Right lung (tissue), 5 donors: ENCODE data around the gene TMEM116. TPM values are rescaled to one million over a fixed set of nuclear protein-coding genes. Genes with fewer than 3 reads are reported as not detected.
"Not testable (repeated sequence)": the region's sequence is repeated elsewhere in the genome, so short reads cannot be mapped to it uniquely, and the experiment has no call there.

Source experiments
- DNase-seq, 2 donors: peaks; one replicate each; pipeline ENCODE4 v3.0.0-alpha.2; 2013
- polyA plus RNA-seq, 5 donors: library from polyadenylated mRNA; unstranded; fragments of 120-200 nt; gene quantifications; one replicate each; pipeline versions ENCODE4 v1.2.1 to v1.2.3, GENCODE V29; 2013; ENCODE audit warnings: inconsistent platforms in 1 of 5, low replicate concordance in 1 of 5; ENCODE audit not compliant: insufficient read length in 5 of 5, insufficient read depth in 1 of 5

Gene TMEM116
- polyA plus RNA-seq, 5 donors, result 17.3 to 23.1 (median 20.2) TPM

- no peak for DNase-seq
Measured at GRCh38 chr12:111978545-111978944, 34.4 kb downstream of the TMEM116 start.

DNA sequence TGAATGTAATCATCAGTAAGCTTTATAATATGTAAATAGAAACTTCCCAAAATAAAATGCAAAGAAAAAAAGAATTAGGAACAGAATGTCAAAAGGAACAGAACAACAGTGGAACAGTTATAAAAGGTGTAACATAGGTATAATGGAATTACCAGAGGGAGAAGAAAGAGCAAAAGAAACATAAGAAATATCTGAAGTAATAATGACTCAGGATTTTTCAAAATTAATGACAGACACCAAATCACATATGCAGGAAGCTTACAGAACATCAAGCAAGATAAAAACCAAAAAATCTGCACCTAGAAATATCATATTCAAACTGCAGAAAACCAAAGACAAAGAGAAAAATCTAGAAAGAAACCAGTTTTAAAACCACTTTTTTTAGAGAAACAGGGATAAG is 36.1 kb downstream of the TMEM116 start:
- DNase-seq, result no peak

DNA sequence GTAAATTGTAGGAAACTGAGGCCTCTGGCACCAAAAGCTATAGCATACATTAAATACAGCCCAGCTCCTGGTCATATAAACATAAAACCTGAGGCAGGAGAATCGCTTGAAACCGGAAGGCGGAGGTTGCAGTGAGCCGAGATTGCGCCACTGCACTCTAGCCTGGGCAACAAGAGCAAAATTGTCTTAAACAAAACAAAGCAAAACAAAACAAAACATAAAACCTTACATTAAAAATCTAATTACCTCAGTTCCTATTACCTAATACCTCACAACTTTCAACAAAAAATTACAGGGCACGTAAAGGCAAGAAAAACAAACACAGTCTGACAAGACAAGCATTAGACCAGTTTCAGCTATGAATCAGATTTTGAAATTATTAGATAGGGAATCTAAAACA is 36.7 kb downstream of the TMEM116 start:
- DNase-seq, result no peak

DNA sequence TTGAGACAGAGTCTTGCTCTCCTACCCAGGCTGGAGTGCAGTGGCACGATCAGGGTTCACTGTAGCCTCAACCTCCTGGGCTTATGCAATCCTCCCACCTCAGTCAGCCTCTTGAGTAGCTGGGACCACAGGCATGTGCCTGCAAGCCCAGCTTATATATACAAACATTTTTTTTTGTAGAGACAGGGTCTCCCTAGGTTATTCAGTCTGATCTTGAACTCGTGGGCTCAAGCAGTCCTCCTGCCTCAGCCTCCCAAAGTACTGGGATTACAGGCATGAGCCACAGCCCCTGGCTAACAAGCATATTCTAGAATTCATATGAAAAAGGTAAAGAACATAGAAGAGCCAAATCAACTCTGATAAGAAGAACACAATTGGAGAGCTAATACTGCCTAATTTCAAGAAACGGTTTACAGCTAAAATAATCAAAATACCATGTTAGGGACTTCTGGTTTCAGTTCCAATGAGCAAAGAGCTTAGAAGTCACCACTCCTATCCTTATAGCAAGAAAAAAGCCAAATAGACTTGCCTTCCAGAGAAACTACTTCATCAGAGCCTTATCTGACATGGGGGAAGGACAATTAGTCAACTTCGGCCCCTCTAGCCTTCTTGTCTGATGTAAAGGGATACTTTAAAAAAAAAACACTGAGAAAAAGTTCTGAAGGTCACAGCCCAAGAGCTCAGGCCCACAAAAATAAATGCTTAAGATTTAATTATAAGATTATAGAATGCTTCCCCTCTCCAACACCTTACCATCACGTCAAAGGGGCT is 37.6 kb downstream of the TMEM116 start:
- DNase-seq, result no peak

DNA sequence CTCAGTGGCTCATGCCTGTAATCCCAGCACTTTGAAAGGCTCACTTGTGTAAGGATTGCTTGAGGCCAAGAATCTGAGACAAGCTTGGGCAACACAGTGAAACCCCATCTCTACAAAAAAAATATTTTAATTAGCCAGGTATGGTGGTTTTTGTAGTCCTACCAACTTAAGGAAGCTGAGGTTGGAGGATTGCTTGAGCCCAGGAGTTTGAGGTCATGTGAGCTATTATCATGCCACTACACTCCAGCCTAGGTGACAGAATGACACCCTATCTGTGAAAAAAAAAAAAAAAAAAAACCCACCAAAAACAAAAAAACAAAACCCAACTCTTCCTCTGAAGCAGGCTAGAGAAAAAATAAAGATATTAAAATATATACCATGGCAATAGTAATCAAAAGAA is 41.2 kb downstream of the TMEM116 start:
- no peak for DNase-seq

- DNase-seq, result peak; percentile 17 to 21
Measured at GRCh38 chr12:111964935-111965334, 48.0 kb downstream of the TMEM116 start.

DNA sequence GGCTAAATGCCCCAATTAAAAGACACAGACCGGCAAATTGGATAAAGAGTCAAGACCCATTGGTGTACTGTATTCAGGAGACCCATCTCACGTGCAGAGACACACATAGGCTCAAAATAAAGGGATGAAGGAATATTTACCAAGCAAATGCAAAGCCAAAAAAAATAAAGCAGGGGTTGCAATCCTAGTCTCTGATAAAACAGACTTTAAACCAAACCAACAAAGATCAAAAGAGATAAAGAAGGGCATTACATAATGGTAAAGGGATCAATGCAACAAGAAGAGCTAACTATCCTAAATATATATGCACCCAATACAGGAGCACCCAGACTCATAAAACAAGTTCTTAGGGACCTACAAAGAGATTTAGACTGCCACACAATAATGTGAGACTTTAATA is 53.4 kb downstream of the TMEM116 start:
- not testable (repeated sequence) for DNase-seq

DNA sequence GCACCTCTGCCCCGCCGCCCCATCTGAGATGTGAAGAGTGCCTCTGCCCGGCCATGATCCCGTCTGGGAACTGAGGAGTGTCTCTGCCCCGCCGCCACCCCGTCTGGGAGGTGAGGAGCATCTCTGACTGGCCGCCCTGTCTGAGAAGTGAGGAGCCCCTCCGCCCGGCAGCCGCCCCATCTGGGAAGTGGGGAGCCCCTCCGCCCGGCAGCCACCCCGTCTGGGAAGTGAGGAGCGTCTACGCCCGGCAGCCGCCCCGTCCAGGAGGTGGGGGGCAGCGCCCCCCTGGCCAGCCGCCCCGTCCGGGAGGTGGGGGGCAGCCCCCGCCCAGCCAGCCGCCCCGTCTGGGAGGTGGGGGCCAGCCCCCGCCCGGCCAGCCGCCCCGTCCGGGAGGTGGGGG is 55.7 kb downstream of the TMEM116 start:
- not testable (repeated sequence) for DNase-seq

DNA sequence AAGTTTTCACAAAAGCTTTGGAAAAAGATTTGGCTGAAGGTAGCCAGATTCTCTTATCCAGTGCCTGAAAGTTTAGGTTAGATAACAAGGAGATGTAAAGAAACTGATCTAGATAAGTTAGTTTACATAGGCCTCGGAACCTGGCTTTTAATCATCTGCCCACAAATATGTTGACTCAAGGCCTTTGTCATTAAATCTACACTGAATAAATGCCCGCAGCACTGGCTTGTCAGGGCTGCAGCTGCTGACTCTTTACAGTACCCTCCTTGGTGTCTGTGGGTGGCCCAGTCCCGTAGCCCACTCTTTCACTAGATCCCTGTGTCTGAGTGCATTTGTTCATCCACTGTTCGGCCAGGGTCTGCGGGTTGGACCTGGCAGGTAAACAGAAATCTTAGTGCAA is 58.0 kb downstream of the TMEM116 start:
- no peak for DNase-seq

GRCh38 chr12:111953455-111953854 is 59.5 kb downstream of the TMEM116 start:
- peak in 1 of 2 donors; percentile 6 for DNase-seq

DNA sequence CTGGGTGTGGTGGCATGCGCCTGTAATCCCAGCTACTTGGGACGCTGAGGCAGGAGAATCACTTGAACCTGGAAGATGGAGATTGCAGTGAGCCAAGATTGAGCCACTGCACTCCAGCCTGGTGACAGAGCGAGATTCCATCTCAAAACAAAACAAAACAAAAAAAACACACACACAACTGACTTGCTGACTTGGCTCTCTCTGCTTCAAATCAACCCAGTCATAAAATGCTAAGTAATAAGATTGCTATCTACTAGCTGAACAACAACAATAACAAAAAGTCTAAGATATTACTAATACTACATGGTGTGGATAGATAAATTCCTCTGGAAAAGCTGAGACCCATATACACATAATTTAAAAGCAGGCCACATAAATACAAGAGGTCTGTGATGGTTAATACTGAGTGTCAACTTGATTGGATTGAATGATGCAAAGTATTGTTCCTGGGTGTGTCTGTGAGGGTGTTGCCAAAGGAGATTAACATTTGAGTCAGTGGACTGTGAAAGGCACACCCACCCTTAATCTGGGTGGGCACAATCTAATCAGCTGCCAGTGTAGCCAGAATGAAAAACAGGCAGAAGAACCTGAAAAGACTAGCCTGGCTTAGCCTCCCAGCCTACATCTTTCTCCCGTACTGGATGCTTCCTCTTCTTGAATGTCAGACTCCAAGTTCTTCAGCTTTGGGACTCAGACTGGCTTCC is 60.7 kb downstream of the TMEM116 start:
- not testable (repeated sequence) for DNase-seq

- DNase-seq, result not testable (repeated sequence)
Measured at GRCh38 chr12:111950961-111951676, 61.8 kb downstream of the TMEM116 start.

- no peak for DNase-seq
Measured at GRCh38 chr12:111943929-111944328, 69.0 kb downstream of the TMEM116 start.

DNA sequence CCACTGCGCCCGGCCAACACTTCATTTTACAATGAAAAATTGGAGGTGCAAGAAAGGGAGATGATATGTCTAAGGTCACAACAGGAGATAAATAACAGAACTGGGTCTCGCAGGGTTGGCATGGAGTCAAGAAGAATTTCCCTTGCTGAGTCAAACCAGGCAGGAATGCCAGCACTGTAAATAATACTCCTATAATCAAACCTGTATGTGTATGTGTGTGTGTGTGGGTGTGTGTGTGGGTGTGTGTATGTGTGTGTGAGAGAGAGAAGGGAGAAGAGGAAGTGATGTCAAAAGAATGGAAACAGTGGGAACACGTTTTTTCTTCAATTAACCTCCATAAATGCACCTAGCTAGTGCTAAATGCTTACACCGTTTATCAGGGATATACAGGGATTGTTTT is 70.4 kb downstream of the TMEM116 start:
- no peak for DNase-seq

DNA sequence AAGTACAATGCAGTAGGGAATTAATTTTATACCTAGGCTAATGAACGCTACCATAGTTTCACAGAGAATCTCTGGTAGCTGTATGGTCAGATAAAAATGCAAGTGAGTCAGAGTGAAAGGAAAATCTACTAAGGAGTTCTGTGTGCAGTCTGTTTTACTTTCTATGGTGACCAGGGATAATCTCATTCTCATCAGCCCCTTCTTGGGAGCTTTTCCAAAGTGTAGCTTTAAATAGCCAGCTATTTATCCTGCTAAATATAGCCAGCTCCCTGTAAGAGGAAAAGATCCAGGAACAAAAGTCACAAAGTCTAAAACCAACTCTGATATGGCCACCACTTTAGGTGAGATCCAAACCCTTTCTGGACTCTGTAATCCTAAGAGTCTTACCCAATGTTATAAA is 75.5 kb downstream of the TMEM116 start:
- no peak for DNase-seq

DNA sequence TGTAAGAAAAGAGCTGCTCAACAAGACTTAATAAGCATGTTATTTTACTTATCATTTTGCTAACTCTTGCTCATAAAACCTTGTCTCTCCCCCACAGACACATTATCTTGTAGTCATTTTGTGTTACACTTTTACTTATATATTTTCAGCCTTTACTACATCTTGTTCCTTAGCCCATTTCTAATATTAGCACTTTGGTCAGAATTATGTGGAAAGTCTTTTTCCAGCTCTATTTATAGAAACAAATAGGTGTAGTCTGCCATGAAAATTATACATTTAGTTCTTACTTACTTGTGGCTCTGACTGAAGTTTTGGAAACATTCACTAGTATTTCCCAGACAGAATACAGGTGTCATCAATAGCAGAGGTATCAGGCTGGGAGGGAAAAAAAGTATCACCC is 76.1 kb downstream of the TMEM116 start:
- no peak for DNase-seq

DNA sequence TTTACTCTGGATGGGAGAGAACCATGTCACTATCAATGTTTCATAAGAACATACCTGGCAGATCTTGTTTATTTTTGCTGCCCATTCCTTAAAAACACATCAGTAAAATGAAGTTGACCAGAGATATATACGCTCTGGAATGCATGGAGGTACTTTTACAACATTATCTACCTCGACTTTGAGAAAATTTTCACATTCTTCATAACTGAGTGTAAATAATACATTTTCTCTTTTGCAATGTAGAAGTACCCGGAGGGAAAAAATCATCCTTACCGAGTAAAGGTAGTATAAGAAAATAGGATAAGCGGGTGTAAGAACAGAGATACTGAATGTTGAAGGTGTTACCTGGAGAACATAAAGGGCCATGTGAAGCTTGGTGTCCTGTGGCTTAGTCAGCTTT is 80.7 kb downstream of the TMEM116 start:
- no peak for DNase-seq

GRCh38 chr12:111927346-111927745 is 85.6 kb downstream of the TMEM116 start:
- no peak for DNase-seq

DNA sequence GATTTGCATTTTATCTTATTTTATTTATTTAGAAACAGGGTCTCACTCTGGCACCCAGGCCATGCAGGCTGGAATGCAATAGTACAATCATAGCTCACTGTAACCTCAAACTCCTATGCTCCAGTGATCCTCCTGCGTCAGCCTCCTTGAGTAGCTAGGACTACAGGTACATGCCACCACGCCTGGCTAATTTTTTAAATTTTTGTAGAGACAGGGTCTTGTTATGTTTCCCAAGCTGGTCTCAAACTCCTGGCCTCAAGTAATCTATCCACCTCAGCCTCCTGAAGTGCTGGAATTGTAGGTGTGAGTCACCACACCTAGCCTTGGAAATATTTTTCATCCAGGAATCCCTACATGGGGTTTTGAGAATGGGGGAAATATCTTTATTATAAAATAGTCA is 86.3 kb downstream of the TMEM116 start:
- DNase-seq, result no peak

DNA sequence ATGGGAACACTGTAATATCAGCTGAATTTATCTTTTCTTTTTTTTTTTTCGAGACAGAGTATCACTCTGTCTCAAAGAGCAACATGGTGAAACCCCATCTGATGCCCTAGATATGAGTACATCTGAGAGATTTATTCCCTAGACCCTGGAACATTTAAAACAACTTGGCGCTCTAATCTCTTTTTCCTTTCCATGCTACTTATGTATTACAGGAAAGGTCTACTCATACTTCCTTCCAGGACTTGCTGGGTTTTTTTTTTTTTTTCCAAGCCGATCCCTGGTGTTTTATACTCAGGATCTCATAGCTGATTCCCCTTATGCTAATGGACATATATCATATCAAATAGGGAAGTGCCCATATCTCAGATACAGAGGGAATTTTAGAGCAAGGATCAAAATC is 87.8 kb downstream of the TMEM116 start:
- DNase-seq, result no peak

DNA sequence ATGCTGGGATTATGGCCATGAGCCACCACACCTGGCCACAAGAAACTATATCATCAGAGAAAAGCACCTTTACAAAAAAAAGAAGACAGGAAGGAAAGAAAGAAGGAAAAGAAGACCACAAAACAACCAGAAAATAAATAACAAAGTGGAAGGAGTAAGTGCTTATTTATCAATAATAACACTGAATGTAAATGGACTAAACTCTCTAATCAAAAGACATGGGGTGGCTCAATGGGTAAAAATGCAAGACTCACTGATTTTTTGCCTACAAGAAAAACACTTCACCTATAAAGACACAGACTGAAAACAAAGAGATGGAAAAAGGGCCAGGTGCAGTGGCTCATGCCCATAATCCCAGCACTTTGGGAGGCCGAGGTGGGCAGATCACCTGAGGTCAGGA is 105.2 kb downstream of the TMEM116 start:
- no peak for DNase-seq

DNA sequence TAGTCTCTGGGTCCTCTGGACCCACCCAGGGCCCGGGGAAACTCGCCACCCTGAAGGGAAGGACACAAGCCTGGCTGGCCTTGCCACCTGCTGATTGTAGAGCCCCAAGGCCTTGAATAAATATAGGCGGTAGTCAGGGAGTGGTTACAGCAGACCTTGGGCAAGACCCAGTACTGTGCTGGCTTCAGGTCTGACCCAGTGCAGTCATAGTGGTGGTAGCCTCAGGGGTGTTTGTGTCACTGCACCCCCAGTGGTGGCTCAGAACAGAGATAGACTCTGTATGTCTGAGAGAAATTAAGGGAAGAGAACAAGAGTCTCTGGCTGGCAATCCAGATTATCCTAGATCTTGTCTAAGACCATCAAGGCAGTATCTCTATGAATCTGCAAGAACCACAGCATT is 107.5 kb downstream of the TMEM116 start:
- no peak for DNase-seq

GRCh38 chr12:111904446-111904975 is 108.5 kb downstream of the TMEM116 start:
- DNase-seq, result no peak
